B cell (primary cell): ENCODE data around the gene NDUFV3. TPM values are rescaled to one million over a fixed set of nuclear protein-coding genes. Genes with fewer than 3 reads are reported as not detected.

Experiments
- ATAC-seq: fragments of 200-7000 bp; cut with Tn5 transposase; one replicate; pipeline ENCODE4 v1.10.0; 2021; ENCODE audit warnings: low read depth, mild to moderate bottlenecking, moderate number of reproducible peaks, moderate library complexity
- CTCF ChIA-PET: fragments of 350-600 bp; sonication (Branson Sonifier 250); formaldehyde crosslinking; loops from one replicate; lab custom pipeline; 2021; ENCODE audit warnings: antibody characterized with exemption, inconsistent platforms; lab: Charles Lee
- POLR2A ChIA-PET: fragments of 350-600 bp; sonication (Branson Sonifier 250); formaldehyde crosslinking; loops from one replicate; lab custom pipeline; 2021; ENCODE audit warnings: antibody characterized with exemption; lab: Charles Lee
- DNase-seq: peaks from one replicate; pipeline ENCODE4 v3.0.0; 2013
- H2AFZ ChIP-seq: 2 replicates; pipeline ENCODE4 v1.6.1; 2012; ENCODE audit warnings: mild to moderate bottlenecking, low read depth, low read length; ENCODE audit not compliant: insufficient read depth, poor library complexity, severe bottlenecking
- H3K27ac ChIP-seq, 2 donors: 1 replicate in 1 of 2; 2 replicates in 1 of 2; pipeline ENCODE4 v1.5.1; 2012 to 2013; ENCODE audit warnings: low read length in 2 of 2, mild to moderate bottlenecking in 2 of 2, moderate library complexity in 1 of 2
- H3K27me3 ChIP-seq, 4 experiments: fragments of 200-600 bp in 1 of 4; sonication (generic) in 1 of 4; replicated peaks in 1 of 4; 1 replicate in 2 of 4; 2 replicates in 2 of 4; pipeline versions ENCODE4 v1.6.1 to v1.7.0; 2013 to 2016; ENCODE audit warnings: low read length in 3 of 4, mild to moderate bottlenecking in 2 of 4, mixed read lengths in 1 of 4, moderate library complexity in 1 of 4; ENCODE audit not compliant: insufficient read depth in 4 of 4, control insufficient read depth in 3 of 4; ENCODE audit errors: control extremely low read depth in 1 of 4
- H3K36me3 ChIP-seq, 2 experiments: replicated peaks in 1 of 2; 1 replicate in 1 of 2; 2 replicates in 1 of 2; pipeline versions ENCODE4 v1.6.1 to v1.7.1; 2013; ENCODE audit warnings: low read length in 1 of 2; ENCODE audit not compliant: insufficient read depth in 2 of 2, control insufficient read depth in 1 of 2; ENCODE audit errors: control extremely low read depth in 1 of 2, extremely low read depth in 1 of 2
- H3K4me1 ChIP-seq, 2 donors: fragments of 200-600 bp in 1 of 2; sonication (generic) in 1 of 2; 1 replicate in 1 of 2; 2 replicates in 1 of 2; pipeline versions ENCODE4 v1.5.1 to v1.6.1; 2013 to 2017; ENCODE audit warnings: low read length in 2 of 2; ENCODE audit not compliant: control insufficient read depth in 2 of 2, insufficient read depth in 2 of 2
- H3K4me2 ChIP-seq: replicated peaks from 2 replicates; pipeline ENCODE3; 2012; ENCODE audit warnings: mild to moderate bottlenecking, low read depth, low read length; ENCODE audit not compliant: poor library complexity, severe bottlenecking
- H3K4me3 ChIP-seq, 5 experiments: fragments of 200-600 bp in 1 of 5; sonication (generic) in 1 of 5; 1 replicate in 3 of 5; 2 replicates in 2 of 5; pipeline versions ENCODE4 v1.5.1 to v1.7.0; 2011 to 2016; ENCODE audit warnings: low read length in 4 of 5, mild to moderate bottlenecking in 4 of 5, low read depth in 2 of 5, control low read depth in 1 of 5, moderate library complexity in 1 of 5; ENCODE audit not compliant: insufficient read depth in 1 of 5; ENCODE audit errors: control extremely low read depth in 1 of 5, extremely low read depth in 1 of 5
- H3K79me2 ChIP-seq: fragments of 200-600 bp; sonication (generic); one replicate; pipeline ENCODE4 v1.6.0; 2016; ENCODE audit warnings: low read length; ENCODE audit not compliant: control insufficient read depth, insufficient read depth
- H3K9ac ChIP-seq: fragments of 200-600 bp; sonication (generic); 2 replicates; pipeline ENCODE4 v1.6.1; 2017; ENCODE audit warnings: mild to moderate bottlenecking, low read length, moderate library complexity
- H3K9me3 ChIP-seq, 3 donors: one replicate each; pipeline versions ENCODE4 v1.6.1 to v1.7.1; 2013; ENCODE audit warnings: low read length in 2 of 3; ENCODE audit not compliant: control insufficient read depth in 2 of 3, insufficient read depth in 1 of 3; ENCODE audit errors: control extremely low read depth in 1 of 3
- H4K20me1 ChIP-seq: 2 replicates; pipeline ENCODE4 v1.6.0; 2012; ENCODE audit warnings: mild to moderate bottlenecking, low read length; ENCODE audit not compliant: insufficient read depth, control insufficient read depth, poor library complexity, severe bottlenecking
- H3K27ac Mint-ChIP-seq: one replicate; pipeline ENCODE4 v1.8.0; 2021; ENCODE audit warnings: mixed read lengths
- H3K27me3 Mint-ChIP-seq: one replicate; pipeline ENCODE4 v1.8.0; 2021; ENCODE audit warnings: mixed read lengths
- H3K4me1 Mint-ChIP-seq: one replicate; pipeline ENCODE4 v1.8.0; 2021; ENCODE audit warnings: mixed read lengths
- H3K4me3 Mint-ChIP-seq: one replicate; pipeline ENCODE4 v1.8.0; 2021; ENCODE audit warnings: mixed read lengths
- H3K9me3 Mint-ChIP-seq: one replicate; pipeline ENCODE4 v1.8.0; 2022; ENCODE audit warnings: mixed read lengths; ENCODE audit not compliant: insufficient read depth
- EZH2 ChIP-seq: IDR thresholded peaks from 2 replicates; pipeline ENCODE4 v1.6.1; 2012; ENCODE audit warnings: borderline replicate concordance, low read depth, mild to moderate bottlenecking, moderate library complexity, low read length; ENCODE audit not compliant: insufficient read depth, poor library complexity, severe bottlenecking
- WGBS: methylation state at CpG from one replicate; pipeline ENCODE4 v1.1.5; 2013; ENCODE audit warnings: missing lambda C conversion rate; ENCODE audit not compliant: insufficient coverage; 5-methylcytosine and 5-hydroxymethylcytosine counted together
- intact Hi-C: fragments of 100-400 bp; cut with micrococcal nuclease; formaldehyde crosslinking; loops from one replicate; pipeline ENCODE4 v1.10.0; 2022
- polyA plus RNA-seq: library from polyadenylated mRNA; depleted of rRNA; stranded (reverse); fragments of >200 nt; gene quantifications from 2 replicates; pipeline ENCODE4 v1.2.3, GENCODE V29; 2012
- total RNA-seq, 2 donors: library from RNA; stranded (reverse); fragments of 120-200 nt in 1 of 2; gene quantifications; 1 replicate in 1 of 2; 2 replicates in 1 of 2; pipeline versions ENCODE4 v1.2.3 to v1.2.4, GENCODE V29; 2013 to 2022
- TF ChIP-seq, protein P1 (sequence below): fragments of 200-600 bp; IDR thresholded peaks from one replicate; pipeline ENCODE4 v1.8.0; 2022; ENCODE audit warnings: antibody characterized with exemption, mild to moderate bottlenecking

The NDUFV3 gene
- total and polyA plus RNA-seq, 2 donors (not counting 1 experiment from before 2014, with no cell fraction given): 14.0 to 29.7 TPM

GRCh38 chr21:42924433-42924751 is 31.3 kb downstream of the NDUFV3 start:
- Histone ChIP-seq H3K4me3 (no peak overlapping the region), H3K4me2 (peak overlapping the region; percentile 71), H3K9ac (no peak overlapping the region)

GRCh38 chr21:42925114-42925926 is 32.2 kb downstream of the NDUFV3 start, which contains the start of gene ERVH48-1:
ERVH48-1 (minus strand) TSS chr21:42925630; CDS start chr21:42919006, 6,624 bp downstream.
- H3K36me3 ChIP-seq: no peaks in the 10 kb centered on the region
- no peak within 1 kb of the TSS for H3K27ac ChIP-seq
- Mint-ChIP-seq H3K4me1 (peaks cover 14% of the 10 kb centered on the region), H3K4me3 (no peak within 1 kb of the TSS), H3K27ac (peak within 1 kb of the TSS; percentile 50), H3K27me3 (no peaks in the 10 kb centered on the region), H3K9me3 (no peaks in the 10 kb centered on the region)
- H3K9ac ChIP-seq: no peak within 1 kb of the TSS
- intact Hi-C loops: loop anchor here (10.0 kb wide), 1 partner anchor 331 kb away; no protein-coding TSS in a partner anchor
- WGBS: 80% methylated on average over 25 of the region's 29 CpGs
- H2AFZ ChIP-seq: no peak within 1 kb of the TSS
- H4K20me1 ChIP-seq: no peaks in the 10 kb centered on the region
- CTCF ChIA-PET: no interaction called here
- ATAC-seq: no peak
- peaks cover 11 to 12% of the 10 kb centered on the region in 2 donors for H3K4me1 ChIP-seq
- H3K4me2 ChIP-seq: no peak within 1 kb of the TSS
- no peak within 1 kb of the TSS for H3K4me3 ChIP-seq
- POLR2A ChIA-PET: no interaction called here
- TF ChIP-seq, protein P1, sequence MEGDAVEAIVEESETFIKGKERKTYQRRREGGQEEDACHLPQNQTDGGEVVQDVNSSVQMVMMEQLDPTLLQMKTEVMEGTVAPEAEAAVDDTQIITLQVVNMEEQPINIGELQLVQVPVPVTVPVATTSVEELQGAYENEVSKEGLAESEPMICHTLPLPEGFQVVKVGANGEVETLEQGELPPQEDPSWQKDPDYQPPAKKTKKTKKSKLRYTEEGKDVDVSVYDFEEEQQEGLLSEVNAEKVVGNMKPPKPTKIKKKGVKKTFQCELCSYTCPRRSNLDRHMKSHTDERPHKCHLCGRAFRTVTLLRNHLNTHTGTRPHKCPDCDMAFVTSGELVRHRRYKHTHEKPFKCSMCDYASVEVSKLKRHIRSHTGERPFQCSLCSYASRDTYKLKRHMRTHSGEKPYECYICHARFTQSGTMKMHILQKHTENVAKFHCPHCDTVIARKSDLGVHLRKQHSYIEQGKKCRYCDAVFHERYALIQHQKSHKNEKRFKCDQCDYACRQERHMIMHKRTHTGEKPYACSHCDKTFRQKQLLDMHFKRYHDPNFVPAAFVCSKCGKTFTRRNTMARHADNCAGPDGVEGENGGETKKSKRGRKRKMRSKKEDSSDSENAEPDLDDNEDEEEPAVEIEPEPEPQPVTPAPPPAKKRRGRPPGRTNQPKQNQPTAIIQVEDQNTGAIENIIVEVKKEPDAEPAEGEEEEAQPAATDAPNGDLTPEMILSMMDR: no peak
- no peak for TF ChIP-seq EZH2
- no peaks in the 10 kb centered on the region for H3K27me3 ChIP-seq
- no peaks in the 10 kb centered on the region for H3K9me3 ChIP-seq
- H3K79me2 ChIP-seq: no peaks in the 10 kb centered on the region
- peak; percentile 13 for DNase-seq

More at GRCh38 chr21:42924433-42924751, 31.3 kb downstream of the NDUFV3 start:
- Histone ChIP-seq H3K36me3 (no peaks in the 10 kb centered on the region), H3K79me2 (no peaks in the 10 kb centered on the region), H4K20me1 (no peaks in the 10 kb centered on the region), H2AFZ (peak overlapping the region; percentile 64), H3K27me3 (no peaks in the 10 kb centered on the region), H3K27ac (no peak overlapping the region), H3K4me1 (peaks cover 11 to 12% of the 10 kb centered on the region in 2 donors), H3K9me3 (no peaks in the 10 kb centered on the region)
- Mint-ChIP-seq H3K4me3 (peak overlapping the region; percentile 15), H3K9me3 (no peaks in the 10 kb centered on the region), H3K4me1 (peaks cover 14% of the 10 kb centered on the region), H3K27ac (peak overlapping the region; percentile 50), H3K27me3 (no peaks in the 10 kb centered on the region)
- ATAC-seq: no peak
- TF ChIP-seq EZH2: no peak
- TF ChIP-seq, protein P1: no peak
- ChIA-PET POLR2A (no interaction called here), CTCF (no interaction called here)
- intact Hi-C loops: loop anchor here (10.0 kb wide), 1 partner anchor 330 kb away; no protein-coding TSS in a partner anchor
- 94% methylated on average over 3 of the region's 6 CpGs for WGBS
- DNase-seq: no peak
